ENCODE results near the gene AFM. TPM values are rescaled to one million over a fixed set of nuclear protein-coding genes. Genes with fewer than 3 reads are reported as not detected.

AFM gene
- total and polyA plus RNA-seq, 7 donors: not detected

GRCh38 chr4:73443224-73443623 lies 38.3 kb upstream of the AFM start:
- Histone ChIP-seq H3K27me3 (no peaks in the 10 kb centered on the region), H3K9me3 (no peaks in the 10 kb centered on the region), H3K27ac (no peak overlapping the region), H3K4me3 (no peak overlapping the region), H3K4me1 (no peaks in the 10 kb centered on the region), H3K36me3 (no peaks in the 10 kb centered on the region)
- no peak for DNase-seq
- WGBS, 2 donors: 72 to 73% methylated on average over 3 of the region's 3 CpGs
- no peak for TF ChIP-seq EP300 (IDR thresholded peaks at IDR 0.05)
- no peak for TF ChIP-seq POLR2A (IDR thresholded peaks at IDR 0.05)
- no peak for TF ChIP-seq POLR2AphosphoS5 (IDR thresholded peaks at IDR 0.05)
- no peak for TF ChIP-seq CTCF (IDR thresholded peaks at IDR 0.05)
- intact Hi-C loops (cut with DNase I): no loop called here

GRCh38 chr4:73445383-73446335 lies 35.9 kb upstream of the AFM start:
- no peak for TF ChIP-seq POLR2A (IDR thresholded peaks at IDR 0.05)
- no peak for TF ChIP-seq CTCF (IDR thresholded peaks at IDR 0.05)
- TF ChIP-seq EP300 (IDR thresholded peaks at IDR 0.05): no peak
- no peak for TF ChIP-seq POLR2AphosphoS5 (IDR thresholded peaks at IDR 0.05)
- Histone ChIP-seq H3K27ac (no peak overlapping the region), H3K27me3 (no peaks in the 10 kb centered on the region), H3K4me1 (no peaks in the 10 kb centered on the region), H3K4me3 (no peak overlapping the region), H3K9me3 (no peaks in the 10 kb centered on the region), H3K36me3 (no peaks in the 10 kb centered on the region)
- 88 to 90% methylated on average over 7 of the region's 7 CpGs for WGBS, 2 donors
- no peak for DNase-seq
- intact Hi-C loops (cut with DNase I): no loop called here

GRCh38 chr4:73446336-73446938 lies 35.1 kb upstream of the AFM start:
- Histone ChIP-seq H3K9me3 (no peaks in the 10 kb centered on the region), H3K27me3 (no peaks in the 10 kb centered on the region)
- intact Hi-C loops (cut with DNase I): no loop called here

GRCh38 chr4:73447671-73448070 lies 33.9 kb upstream of the AFM start:
- Histone ChIP-seq H3K27ac (no peak overlapping the region), H3K27me3 (no peaks in the 10 kb centered on the region), H3K4me1 (no peaks in the 10 kb centered on the region), H3K36me3 (no peaks in the 10 kb centered on the region), H3K9me3 (no peaks in the 10 kb centered on the region), H3K4me3 (no peak overlapping the region)
- DNase-seq: no peak
- WGBS, 2 donors: 89 to 90% methylated on average over 4 of the region's 4 CpGs
- intact Hi-C loops (cut with DNase I): no loop called here
- TF ChIP-seq POLR2A (IDR thresholded peaks at IDR 0.05) (no peak), CTCF (IDR thresholded peaks at IDR 0.05) (no peak), EP300 (IDR thresholded peaks at IDR 0.05) (no peak), POLR2AphosphoS5 (IDR thresholded peaks at IDR 0.05) (no peak)

More at GRCh38 chr4:73446336-73446938, 35.1 kb upstream of the AFM start:
- no peak overlapping the region for H3K4me3 ChIP-seq
- no peaks in the 10 kb centered on the region for H3K36me3 ChIP-seq
- no peak for DNase-seq
- 6 to 8% methylated on average over 4 of the region's 4 CpGs for WGBS, 2 donors
- TF ChIP-seq CTCF (IDR thresholded peaks at IDR 0.05): peak in 2 of 4 experiments; percentile 28 to 44
- no peak for TF ChIP-seq EP300 (IDR thresholded peaks at IDR 0.05)
- no peaks in the 10 kb centered on the region for H3K4me1 ChIP-seq
- no peak overlapping the region for H3K27ac ChIP-seq

Measured in sigmoid colon (tissue), 7 donors.